HFFc6 (cell line): ENCODE results near the gene LIPH. TPM values are rescaled to one million over a fixed set of nuclear protein-coding genes. Genes with fewer than 3 reads are reported as not detected.

Source experiments
- DNase-seq: peaks from one replicate; pipeline ENCODE4 v3.0.0-alpha.2; 2018
- H3K27ac Mint-ChIP-seq: 2 replicates; pipeline ENCODE4 v1.8.0; 2020; ENCODE audit warnings: mild to moderate bottlenecking, mixed read lengths
- H3K27me3 Mint-ChIP-seq: 2 replicates; pipeline ENCODE4 v1.8.0; 2021; ENCODE audit warnings: mild to moderate bottlenecking, moderate library complexity, mixed read lengths; ENCODE audit not compliant: insufficient read depth
- H3K36me3 Mint-ChIP-seq: 2 replicates; pipeline ENCODE4 v1.8.0; 2021; ENCODE audit warnings: low read depth, mixed read lengths
- H3K4me1 Mint-ChIP-seq: 2 replicates; pipeline ENCODE4 v1.8.0; 2020; ENCODE audit warnings: low read depth, mixed read lengths
- H3K4me3 Mint-ChIP-seq: 2 replicates; pipeline ENCODE4 v1.8.0; 2020; ENCODE audit warnings: mild to moderate bottlenecking, moderate library complexity, mixed read lengths
- H3K9me3 Mint-ChIP-seq: 2 replicates; pipeline ENCODE4 v1.8.0; 2020; ENCODE audit warnings: mild to moderate bottlenecking, mixed read lengths
- total RNA-seq, 6 experiments: library from RNA; stranded (reverse); fragmentation: NEBNext Ultra II Directional; extraction: Animal tissue kit (Norgen Biotek cat#: 25700); gene quantifications; 2 replicates in 1 of 6; 3 replicates in 5 of 6; pipeline ENCODE4 v1.2.3, GENCODE V29; 2021
- TF ChIP-seq, protein P1 (sequence below): fragments of 200-600 bp; sonication (generic); IDR thresholded peaks from 2 replicates; pipeline ENCODE4 v1.5.0; 2021; ENCODE audit warnings: antibody characterized with exemption, mild to moderate bottlenecking

The LIPH gene
- total RNA-seq, 6 experiments from 2014 or later, result 0.10 to 1.6 (median 0.26) TPM

- no peaks in the 10 kb centered on the region for H3K27me3 Mint-ChIP-seq
- H3K27ac Mint-ChIP-seq, result peak overlapping the region; percentile 64
- DNase-seq, result peak; percentile 98
- H3K4me3 Mint-ChIP-seq, result peak overlapping the region; percentile 57
- no peaks in the 10 kb centered on the region for H3K36me3 Mint-ChIP-seq
- TF ChIP-seq, protein P1, sequence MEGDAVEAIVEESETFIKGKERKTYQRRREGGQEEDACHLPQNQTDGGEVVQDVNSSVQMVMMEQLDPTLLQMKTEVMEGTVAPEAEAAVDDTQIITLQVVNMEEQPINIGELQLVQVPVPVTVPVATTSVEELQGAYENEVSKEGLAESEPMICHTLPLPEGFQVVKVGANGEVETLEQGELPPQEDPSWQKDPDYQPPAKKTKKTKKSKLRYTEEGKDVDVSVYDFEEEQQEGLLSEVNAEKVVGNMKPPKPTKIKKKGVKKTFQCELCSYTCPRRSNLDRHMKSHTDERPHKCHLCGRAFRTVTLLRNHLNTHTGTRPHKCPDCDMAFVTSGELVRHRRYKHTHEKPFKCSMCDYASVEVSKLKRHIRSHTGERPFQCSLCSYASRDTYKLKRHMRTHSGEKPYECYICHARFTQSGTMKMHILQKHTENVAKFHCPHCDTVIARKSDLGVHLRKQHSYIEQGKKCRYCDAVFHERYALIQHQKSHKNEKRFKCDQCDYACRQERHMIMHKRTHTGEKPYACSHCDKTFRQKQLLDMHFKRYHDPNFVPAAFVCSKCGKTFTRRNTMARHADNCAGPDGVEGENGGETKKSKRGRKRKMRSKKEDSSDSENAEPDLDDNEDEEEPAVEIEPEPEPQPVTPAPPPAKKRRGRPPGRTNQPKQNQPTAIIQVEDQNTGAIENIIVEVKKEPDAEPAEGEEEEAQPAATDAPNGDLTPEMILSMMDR, result no peak
- peaks cover 38% of the 10 kb centered on the region for H3K4me1 Mint-ChIP-seq
- H3K9me3 Mint-ChIP-seq, result no peaks in the 10 kb centered on the region
Observed at GRCh38 chr3:185549122-185549521, 3.3 kb downstream of the LIPH start.

DNA sequence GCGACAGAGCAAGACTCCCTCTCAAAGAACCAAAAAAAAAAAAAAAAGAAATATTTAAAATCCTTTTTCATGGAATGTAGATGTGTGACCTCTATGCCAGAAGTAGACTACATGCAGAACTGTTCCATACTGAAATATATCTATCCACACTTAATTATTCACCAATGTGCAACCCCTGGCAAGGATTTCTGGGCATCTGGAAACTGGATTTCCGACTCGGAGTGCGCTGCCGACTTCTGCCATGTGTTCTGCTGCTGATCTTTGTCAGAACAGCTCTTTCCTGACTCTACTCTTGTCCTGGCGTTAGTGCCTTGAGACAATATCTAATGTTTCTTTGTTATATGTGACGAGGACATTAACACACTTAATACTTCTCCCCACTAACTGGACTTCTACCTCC lies 11.7 kb downstream of the LIPH start:
- no peaks in the 10 kb centered on the region for H3K9me3 Mint-ChIP-seq
- TF ChIP-seq, protein P1, result no peak
- no peaks in the 10 kb centered on the region for H3K36me3 Mint-ChIP-seq
- H3K4me1 Mint-ChIP-seq, result peaks cover 21% of the 10 kb centered on the region
- H3K4me3 Mint-ChIP-seq, result no peak overlapping the region
- H3K27me3 Mint-ChIP-seq, result peaks cover 9% of the 10 kb centered on the region
- no peak for DNase-seq
- H3K27ac Mint-ChIP-seq, result no peak overlapping the region

DNA sequence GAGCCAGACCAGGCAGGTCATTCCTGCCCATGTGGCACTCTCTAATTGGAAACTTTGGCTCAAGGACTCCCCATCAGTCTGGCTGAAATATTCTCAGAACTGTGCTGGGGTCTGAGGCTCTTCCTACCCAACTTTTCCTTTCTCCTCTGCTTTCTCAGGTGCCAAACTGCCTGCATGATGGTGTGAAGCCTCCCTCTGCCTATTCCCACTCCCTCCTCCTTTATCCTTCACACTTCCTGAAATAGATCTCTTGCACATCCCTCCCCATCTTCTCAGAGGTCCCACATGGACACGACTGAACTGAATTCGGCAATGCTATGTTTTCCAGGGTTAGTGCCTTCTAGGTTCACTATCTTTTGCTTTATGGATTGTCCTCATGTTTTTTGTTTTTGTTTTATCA lies 12.5 kb downstream of the LIPH start:
- TF ChIP-seq, protein P1, result no peak
- Mint-ChIP-seq H3K27me3 (peaks cover 9% of the 10 kb centered on the region), H3K4me1 (peaks cover 14% of the 10 kb centered on the region), H3K4me3 (no peak overlapping the region), H3K9me3 (no peaks in the 10 kb centered on the region), H3K27ac (no peak overlapping the region), H3K36me3 (no peaks in the 10 kb centered on the region)
- no peak for DNase-seq

DNA sequence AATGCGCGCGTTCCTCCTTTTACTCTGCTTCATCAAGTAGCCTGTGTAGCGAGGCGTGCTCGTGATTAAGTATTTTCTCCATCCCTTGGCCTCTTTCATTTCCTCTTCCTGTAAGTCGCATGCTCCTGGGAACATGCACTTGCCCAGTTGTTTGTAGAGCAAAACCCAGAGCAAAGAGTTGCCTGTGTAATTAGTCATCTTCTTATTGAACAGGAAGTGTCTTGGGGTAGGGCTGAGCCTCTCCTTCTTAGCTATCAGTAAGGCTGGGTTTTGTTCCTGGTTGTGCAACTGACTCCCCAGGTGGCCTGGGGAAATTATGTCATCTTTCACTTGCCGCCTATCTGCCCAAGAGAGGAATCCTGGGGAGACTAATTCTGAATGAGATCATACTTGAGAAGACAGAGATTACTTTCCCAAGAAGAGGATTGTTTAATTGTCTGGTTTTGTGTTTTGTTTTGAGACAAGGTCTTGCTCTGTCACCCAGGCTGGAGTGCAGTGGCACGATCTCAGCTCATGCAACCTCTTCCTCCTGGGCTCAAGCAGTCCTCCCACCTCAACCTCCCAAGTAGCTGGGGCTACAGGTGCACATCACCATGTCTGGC lies 14.9 kb downstream of the LIPH start:
- peaks cover 10% of the 10 kb centered on the region for H3K4me1 Mint-ChIP-seq
- H3K36me3 Mint-ChIP-seq, result no peaks in the 10 kb centered on the region
- TF ChIP-seq, protein P1, result no peak
- DNase-seq, result peak; percentile 62
- H3K9me3 Mint-ChIP-seq, result no peaks in the 10 kb centered on the region
- H3K27ac Mint-ChIP-seq, result peak overlapping the region; percentile 8; the same call in 1 of the 2 replicates
- peaks cover 8% of the 10 kb centered on the region for H3K27me3 Mint-ChIP-seq
- H3K4me3 Mint-ChIP-seq, result no peak overlapping the region; the same call in 1 of the 2 replicates

GRCh38 chr3:185534511-185534910 lies 17.9 kb downstream of the LIPH start:
- peaks cover 6% of the 10 kb centered on the region for H3K27me3 Mint-ChIP-seq
- TF ChIP-seq, protein P1, result no peak
- peaks cover 10% of the 10 kb centered on the region for H3K4me1 Mint-ChIP-seq
- no peaks in the 10 kb centered on the region for H3K36me3 Mint-ChIP-seq
- H3K27ac Mint-ChIP-seq, result no peak overlapping the region
- DNase-seq, result no peak
- H3K9me3 Mint-ChIP-seq, result no peaks in the 10 kb centered on the region
- H3K4me3 Mint-ChIP-seq, result no peak overlapping the region
